Measurements from ENCODE around the gene SH3D21.

SH3D21 gene

DNA sequence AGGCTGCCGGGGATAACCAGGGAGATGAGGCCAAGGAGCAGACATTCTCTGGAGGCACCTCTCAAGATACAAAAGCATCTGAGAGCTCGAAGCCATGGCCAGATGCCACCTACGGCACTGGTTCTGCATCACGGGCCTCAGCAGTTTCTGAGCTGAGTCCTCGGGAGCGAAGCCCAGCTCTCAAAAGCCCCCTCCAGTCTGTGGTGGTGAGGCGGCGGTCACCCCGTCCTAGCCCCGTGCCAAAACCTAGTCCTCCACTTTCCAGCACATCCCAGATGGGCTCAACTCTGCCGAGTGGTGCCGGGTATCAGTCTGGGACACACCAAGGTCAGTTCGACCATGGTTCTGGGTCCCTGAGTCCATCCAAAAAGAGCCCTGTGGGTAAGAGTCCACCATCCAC, 19.4 kb upstream of the SH3D21 start:
- TF ChIP-seq, protein P1, sequence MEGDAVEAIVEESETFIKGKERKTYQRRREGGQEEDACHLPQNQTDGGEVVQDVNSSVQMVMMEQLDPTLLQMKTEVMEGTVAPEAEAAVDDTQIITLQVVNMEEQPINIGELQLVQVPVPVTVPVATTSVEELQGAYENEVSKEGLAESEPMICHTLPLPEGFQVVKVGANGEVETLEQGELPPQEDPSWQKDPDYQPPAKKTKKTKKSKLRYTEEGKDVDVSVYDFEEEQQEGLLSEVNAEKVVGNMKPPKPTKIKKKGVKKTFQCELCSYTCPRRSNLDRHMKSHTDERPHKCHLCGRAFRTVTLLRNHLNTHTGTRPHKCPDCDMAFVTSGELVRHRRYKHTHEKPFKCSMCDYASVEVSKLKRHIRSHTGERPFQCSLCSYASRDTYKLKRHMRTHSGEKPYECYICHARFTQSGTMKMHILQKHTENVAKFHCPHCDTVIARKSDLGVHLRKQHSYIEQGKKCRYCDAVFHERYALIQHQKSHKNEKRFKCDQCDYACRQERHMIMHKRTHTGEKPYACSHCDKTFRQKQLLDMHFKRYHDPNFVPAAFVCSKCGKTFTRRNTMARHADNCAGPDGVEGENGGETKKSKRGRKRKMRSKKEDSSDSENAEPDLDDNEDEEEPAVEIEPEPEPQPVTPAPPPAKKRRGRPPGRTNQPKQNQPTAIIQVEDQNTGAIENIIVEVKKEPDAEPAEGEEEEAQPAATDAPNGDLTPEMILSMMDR (IDR thresholded peaks at IDR 0.05): no peak
- TF ChIP-seq ZFX (IDR thresholded peaks at IDR 0.05; ENCODE audit: borderline replicate concordance): no peak
- no peak overlapping the region for H3K27ac ChIP-seq

DNA sequence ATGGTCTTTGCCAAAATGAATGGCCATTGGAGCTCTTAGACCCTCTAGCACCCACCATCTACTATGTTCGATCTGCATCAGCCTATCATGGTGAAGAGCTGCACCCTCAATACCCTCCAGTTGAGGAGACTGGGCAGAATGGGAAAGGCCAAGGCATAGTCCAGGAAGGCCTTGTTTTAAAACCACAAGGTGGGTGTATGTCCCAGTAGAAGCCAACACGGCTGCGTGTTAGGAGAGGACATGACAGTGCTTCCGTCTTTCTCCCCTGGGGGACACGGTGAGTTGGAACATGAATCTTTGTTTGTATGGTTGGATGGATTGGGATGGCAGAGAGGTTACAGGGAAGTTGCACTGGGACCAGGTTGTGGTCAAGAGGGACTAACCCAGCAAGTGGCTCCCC, 18.6 kb upstream of the SH3D21 start:
- H3K27ac ChIP-seq: no peak overlapping the region

DNA sequence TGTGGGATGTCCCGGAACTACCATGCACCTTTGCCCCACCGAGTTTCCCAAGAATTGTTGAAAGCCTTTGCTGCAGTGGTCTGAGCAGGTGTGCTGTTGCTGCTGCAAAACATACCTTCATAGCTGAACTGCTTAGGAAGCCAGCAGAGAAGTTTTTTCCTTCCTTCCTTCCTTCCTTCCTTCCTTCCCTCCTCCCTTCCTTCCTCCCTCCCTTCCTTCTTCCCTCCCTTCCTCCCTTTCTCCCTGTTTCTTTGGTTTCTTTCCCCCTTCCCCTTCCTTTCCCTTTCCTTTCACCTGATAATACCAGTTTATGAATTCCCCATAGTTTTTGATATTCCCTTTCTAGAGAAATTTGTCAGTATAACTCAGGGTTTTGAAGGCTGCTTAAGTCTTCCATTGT, 10.8 kb upstream of the SH3D21 start:
- TF ChIP-seq, protein P1 (IDR thresholded peaks at IDR 0.05): no peak
- TF ChIP-seq ZFX (IDR thresholded peaks at IDR 0.05; ENCODE audit: borderline replicate concordance): no peak

More for the DNA sequence above, 18.6 kb upstream of the SH3D21 start:
- TF ChIP-seq ZFX (IDR thresholded peaks at IDR 0.05; ENCODE audit: borderline replicate concordance): no peak
- TF ChIP-seq, protein P1 (IDR thresholded peaks at IDR 0.05): no peak

DNA sequence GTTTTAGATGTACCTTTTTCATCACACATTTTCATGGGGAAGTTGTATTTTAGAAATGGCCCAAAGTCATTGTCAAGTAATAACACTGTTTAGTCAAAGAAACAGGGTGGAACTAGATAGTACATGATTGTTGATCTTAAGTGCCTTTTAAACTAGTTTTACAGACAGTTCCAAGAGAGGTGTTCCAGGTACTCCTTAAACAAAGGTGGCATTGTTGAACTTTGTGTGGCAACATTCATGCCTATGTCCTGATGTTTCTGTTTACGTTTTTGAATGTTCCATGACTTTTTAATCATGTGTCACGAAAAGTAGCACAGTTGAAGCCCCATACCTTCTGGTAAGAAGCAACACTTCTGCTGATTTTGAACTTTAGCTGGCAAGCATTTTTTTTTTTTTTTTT, 9.1 kb upstream of the SH3D21 start:
- peak overlapping the region; percentile 52 for H3K27ac ChIP-seq
- TF ChIP-seq, protein P1 (IDR thresholded peaks at IDR 0.05): no peak
- TF ChIP-seq ZFX (IDR thresholded peaks at IDR 0.05; ENCODE audit: borderline replicate concordance): no peak

More for the DNA sequence above, 10.8 kb upstream of the SH3D21 start:
- peak overlapping the region; percentile 52; the same call in 1 of the 2 replicates for H3K27ac ChIP-seq

DNA sequence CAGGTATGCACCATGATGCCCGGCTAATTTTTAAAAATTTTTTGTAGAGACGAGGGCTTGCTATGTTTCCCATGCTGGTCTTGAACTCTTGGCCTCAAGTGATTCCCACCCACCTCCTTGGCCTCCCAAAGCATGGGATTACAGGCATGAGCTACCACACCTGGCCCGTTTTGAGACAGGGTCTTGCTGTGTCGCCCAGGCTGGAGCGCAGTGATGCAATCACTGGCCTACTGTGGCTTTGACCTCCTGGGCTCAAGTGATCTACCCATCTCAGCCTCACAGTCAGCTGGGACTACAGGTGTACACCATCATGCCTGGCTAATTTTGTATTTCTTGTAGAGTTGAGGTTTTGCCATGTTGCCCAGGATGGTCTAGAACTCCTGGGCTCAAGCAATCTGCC, 7.5 kb upstream of the SH3D21 start:
- peak overlapping the region; percentile 56 for H3K27ac ChIP-seq
- TF ChIP-seq ZFX (IDR thresholded peaks at IDR 0.05; ENCODE audit: borderline replicate concordance): no peak
- TF ChIP-seq, protein P1 (IDR thresholded peaks at IDR 0.05): no peak

DNA sequence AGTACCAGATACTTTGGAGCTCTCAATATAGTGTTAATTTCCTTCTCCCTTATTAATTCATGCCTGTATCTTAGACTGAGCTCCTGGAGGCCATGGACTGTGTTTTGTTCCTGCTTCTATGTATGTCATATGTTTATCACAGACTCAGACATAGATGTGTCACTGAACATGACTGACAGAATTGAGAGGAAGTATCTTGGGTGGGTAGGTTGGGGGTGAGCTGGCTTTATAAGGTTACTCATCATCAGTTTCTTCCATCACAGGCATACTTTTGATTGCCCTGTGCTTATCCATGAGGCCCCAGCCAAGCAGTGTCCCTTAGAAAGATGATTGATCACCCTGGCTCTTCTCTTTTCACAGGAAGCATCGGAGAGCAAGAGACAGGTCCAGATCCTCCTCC, 5.6 kb upstream of the SH3D21 start:
- no peak for TF ChIP-seq ZFX (IDR thresholded peaks at IDR 0.05; ENCODE audit: borderline replicate concordance)
- TF ChIP-seq, protein P1 (IDR thresholded peaks at IDR 0.05): no peak
- H3K27ac ChIP-seq: peak overlapping the region; percentile 56

DNA sequence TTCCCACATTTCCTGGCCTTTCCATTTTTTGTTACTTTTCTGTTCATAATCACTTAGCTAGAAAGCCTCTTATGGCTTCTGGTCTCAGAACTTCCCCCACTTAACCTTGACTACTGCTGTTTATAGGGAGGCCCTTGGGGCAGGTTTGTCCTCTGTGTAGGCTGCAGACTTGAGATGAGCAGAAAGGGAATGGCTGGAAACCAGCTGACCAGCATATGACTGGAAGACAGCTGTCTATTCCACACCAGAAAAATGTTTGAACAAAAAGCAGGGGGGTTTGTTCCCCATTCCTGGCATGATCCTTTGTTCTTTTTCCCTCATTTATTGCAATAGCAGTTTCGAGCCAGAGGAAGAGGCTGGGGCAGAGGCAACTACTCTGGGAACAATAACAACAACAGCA, 4.9 kb upstream of the SH3D21 start:
- peak overlapping the region; percentile 56; the same call in 1 of the 2 replicates for H3K27ac ChIP-seq
- TF ChIP-seq, protein P1 (IDR thresholded peaks at IDR 0.05): no peak
- TF ChIP-seq ZFX (IDR thresholded peaks at IDR 0.05; ENCODE audit: borderline replicate concordance): no peak

All from 22Rv1 (cell line).